ENCODE data around the gene IARS1. TPM values are rescaled to one million over a fixed set of nuclear protein-coding genes. Genes with fewer than 3 reads are reported as not detected.

IARS1 gene
- polyA plus RNA-seq, 10 donors = 54.6 to 80.5 (median 69.3) TPM

GRCh38 chr9:92247296-92247695 is 46.2 kb downstream of the IARS1 start:
- DNase-seq = no peak

DNA sequence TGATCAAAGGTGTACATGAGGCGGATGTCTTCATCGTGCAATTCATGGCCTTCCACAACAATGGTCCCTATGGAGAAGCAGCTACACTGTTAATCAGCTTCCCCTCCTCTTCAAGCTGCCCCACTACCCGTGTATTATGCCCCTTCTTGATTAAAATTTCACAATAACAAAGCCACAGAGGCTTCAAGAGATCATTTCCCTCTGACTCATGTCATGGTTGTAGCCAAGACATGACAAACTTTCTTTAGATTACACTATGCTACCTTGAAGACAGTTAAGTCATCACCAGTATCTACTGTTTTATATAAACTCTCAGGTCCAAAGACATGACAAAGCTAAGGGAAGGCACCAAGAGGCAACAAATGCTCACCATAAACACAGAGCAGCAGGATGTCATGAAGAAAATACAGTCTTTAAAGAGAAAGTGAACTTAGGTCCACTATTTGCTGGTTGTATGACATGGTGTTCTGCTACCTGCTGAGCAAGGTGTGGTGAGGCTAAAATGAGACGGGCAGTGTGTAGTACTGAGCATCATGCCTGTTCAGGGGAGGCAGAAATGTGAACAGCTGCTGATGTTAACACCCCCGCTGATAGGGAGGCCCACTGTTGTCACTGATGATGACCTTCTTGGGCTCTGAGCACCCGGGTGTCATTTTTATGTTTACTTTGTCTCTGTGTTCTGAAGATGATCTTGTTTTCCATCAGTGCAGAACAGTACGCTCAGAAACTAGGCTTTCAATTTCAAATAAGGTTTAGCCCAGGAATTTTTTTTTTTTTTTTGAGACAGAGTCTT is 48.3 kb downstream of the IARS1 start:
- peak in 1 of 3 donors; percentile 51 for DNase-seq

Other genes with a start within 250 kb of the IARS1 start
- 10 to 100 TPM; 41.2 to 58.0 (median 48.1) TPM for gene SPTLC1, start 178.3 kb downstream of the IARS1 start, polyA plus RNA-seq (ENCODE audit: insufficient read length in 10 of 10)
- gene NOL8, start 31.7 kb upstream of the IARS1 start, polyA plus RNA-seq (ENCODE audit: insufficient read length in 10 of 10) = 10 to 100 TPM; 21.0 to 37.4 (median 25.5) TPM
- 1 to 10 TPM; 4.3 to 7.8 (median 5.0) TPM for gene CENPP, start 32.3 kb upstream of the IARS1 start, polyA plus RNA-seq (ENCODE audit: insufficient read length in 10 of 10)
- 100 to 1,000 TPM; 426 to 764 (median 618) TPM for gene OGN, start 110.9 kb upstream of the IARS1 start, polyA plus RNA-seq (ENCODE audit: insufficient read length in 10 of 10)
- 1 to 10 TPM; 4.5 to 7.7 (median 5.0) TPM for gene OMD, start 130.8 kb upstream of the IARS1 start, polyA plus RNA-seq (ENCODE audit: insufficient read length in 10 of 10)
- gene ASPN, start 188.8 kb upstream of the IARS1 start, polyA plus RNA-seq (ENCODE audit: insufficient read length in 10 of 10) = 100 to 1,000 TPM; 233 to 523 (median 412) TPM
- gene ECM2, start 242.3 kb upstream of the IARS1 start, polyA plus RNA-seq (ENCODE audit: insufficient read length in 10 of 10) = 10 to 100 TPM; 17.4 to 46.9 (median 22.7) TPM

Measured in muscle of back (tissue), 11 donors.